ENCODE data around the gene SHISA4.

DNA sequence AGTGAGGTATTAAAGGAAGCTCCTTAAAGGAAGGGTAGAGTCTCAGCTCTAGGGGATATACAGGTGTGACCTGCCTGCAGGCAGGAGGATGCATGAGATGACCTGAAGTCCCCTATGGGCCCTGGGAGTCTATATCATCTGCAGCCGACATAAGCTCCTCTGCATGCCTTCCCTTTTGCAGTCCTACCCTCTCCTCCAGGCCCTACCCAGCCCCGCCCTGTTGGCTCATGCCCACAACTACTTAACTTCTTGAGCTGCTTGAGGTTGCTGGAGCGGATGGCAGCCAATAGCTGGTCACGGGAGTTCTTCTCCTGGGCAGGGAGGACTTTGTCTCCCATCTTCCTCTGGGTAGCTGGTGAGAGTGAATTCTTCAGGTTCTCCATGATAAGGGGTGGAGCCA, 10.3 kb downstream of the SHISA4 start:
- TF ChIP-seq, protein P1, sequence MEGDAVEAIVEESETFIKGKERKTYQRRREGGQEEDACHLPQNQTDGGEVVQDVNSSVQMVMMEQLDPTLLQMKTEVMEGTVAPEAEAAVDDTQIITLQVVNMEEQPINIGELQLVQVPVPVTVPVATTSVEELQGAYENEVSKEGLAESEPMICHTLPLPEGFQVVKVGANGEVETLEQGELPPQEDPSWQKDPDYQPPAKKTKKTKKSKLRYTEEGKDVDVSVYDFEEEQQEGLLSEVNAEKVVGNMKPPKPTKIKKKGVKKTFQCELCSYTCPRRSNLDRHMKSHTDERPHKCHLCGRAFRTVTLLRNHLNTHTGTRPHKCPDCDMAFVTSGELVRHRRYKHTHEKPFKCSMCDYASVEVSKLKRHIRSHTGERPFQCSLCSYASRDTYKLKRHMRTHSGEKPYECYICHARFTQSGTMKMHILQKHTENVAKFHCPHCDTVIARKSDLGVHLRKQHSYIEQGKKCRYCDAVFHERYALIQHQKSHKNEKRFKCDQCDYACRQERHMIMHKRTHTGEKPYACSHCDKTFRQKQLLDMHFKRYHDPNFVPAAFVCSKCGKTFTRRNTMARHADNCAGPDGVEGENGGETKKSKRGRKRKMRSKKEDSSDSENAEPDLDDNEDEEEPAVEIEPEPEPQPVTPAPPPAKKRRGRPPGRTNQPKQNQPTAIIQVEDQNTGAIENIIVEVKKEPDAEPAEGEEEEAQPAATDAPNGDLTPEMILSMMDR (conservative IDR thresholded peaks at IDR 0.05; ENCODE audit: low read depth, low read length): no peak
- TF ChIP-seq EZH2 (IDR thresholded peaks at IDR 0.05; ENCODE audit: low read length, unreplicated experiment): no peak

Measured in PC-3 (cell line).